MM.1S (cell line): ENCODE measurements around the gene CRADD.

Source experiments
- EZH2 ChIP-seq: fragments of 300-600 bp; sonication (generic); optimal IDR thresholded peaks from 2 replicates; pipeline ENCODE3; 2017; ENCODE audit warnings: low read depth, mild to moderate bottlenecking, antibody characterized with exemption, low read length, mixed read lengths
- EZH2phosphoT487 ChIP-seq: fragments of 300-600 bp; sonication (generic); IDR thresholded peaks from 2 replicates; pipeline ENCODE4 v1.6.1; 2018; ENCODE audit warnings: antibody characterized with exemption, low read length
- TF ChIP-seq, protein P1 (sequence below): fragments of 300-600 bp; sonication (generic); IDR thresholded peaks from 2 replicates; pipeline ENCODE4 v1.5.1; 2016; ENCODE audit warnings: antibody characterized with exemption, low read length, mixed read lengths

DNA sequence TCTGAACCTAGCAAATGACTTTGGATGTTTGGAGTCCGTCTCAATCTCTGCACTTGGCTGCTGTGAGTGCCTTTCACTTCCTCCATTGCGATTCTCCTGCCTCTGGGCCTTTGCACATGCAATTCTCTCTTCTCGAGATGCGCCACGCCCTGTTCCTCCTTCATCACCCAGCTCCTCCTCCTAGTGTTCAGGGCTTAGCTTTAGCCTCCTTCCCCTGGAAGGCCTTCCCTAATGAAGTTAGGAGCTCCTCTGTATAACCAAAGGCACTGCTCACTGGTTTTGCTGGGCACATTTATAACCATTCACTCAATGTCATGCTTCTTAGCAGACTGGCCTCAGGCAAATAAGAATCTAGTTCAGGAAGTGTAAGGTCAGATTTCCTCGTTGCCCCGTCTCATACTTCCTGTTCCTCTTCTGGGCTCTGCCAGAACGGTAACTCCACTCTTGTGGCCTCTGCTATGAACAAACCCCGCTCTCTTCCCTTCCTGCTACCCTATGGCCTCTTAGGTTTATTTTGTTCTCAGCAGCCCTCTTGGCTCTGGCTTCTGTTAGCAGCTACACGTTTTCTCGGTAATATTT lies 171.4 kb downstream of the CRADD start:
- TF ChIP-seq, protein P1, sequence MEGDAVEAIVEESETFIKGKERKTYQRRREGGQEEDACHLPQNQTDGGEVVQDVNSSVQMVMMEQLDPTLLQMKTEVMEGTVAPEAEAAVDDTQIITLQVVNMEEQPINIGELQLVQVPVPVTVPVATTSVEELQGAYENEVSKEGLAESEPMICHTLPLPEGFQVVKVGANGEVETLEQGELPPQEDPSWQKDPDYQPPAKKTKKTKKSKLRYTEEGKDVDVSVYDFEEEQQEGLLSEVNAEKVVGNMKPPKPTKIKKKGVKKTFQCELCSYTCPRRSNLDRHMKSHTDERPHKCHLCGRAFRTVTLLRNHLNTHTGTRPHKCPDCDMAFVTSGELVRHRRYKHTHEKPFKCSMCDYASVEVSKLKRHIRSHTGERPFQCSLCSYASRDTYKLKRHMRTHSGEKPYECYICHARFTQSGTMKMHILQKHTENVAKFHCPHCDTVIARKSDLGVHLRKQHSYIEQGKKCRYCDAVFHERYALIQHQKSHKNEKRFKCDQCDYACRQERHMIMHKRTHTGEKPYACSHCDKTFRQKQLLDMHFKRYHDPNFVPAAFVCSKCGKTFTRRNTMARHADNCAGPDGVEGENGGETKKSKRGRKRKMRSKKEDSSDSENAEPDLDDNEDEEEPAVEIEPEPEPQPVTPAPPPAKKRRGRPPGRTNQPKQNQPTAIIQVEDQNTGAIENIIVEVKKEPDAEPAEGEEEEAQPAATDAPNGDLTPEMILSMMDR = no peak
- TF ChIP-seq EZH2phosphoT487 (no peak), EZH2 (no peak)
